K562 (cell line): ENCODE measurements around the gene CASP7. TPM values are rescaled to one million over a fixed set of nuclear protein-coding genes. Genes with fewer than 3 reads are reported as not detected.

Source experiments
- ARNT ChIP-seq, 2 experiments: fragments of 450-650 bp; IDR thresholded peaks; 2 replicates each; pipeline ENCODE4 v1.6.1; 2016; ENCODE audit warnings: mild to moderate bottlenecking in 1 of 2
- CHD7 ChIP-seq: fragments of 200-600 bp; sonication (generic); IDR thresholded peaks from one replicate; pipeline ENCODE4 v1.6.1; 2012; ENCODE audit warnings: mild to moderate bottlenecking, low read depth, low read length, inconsistent platforms
- HSF4 ChIP-seq: fragments of 250-450 bp; sonication (Bioruptor Pico); IDR thresholded peaks from 2 replicates; pipeline ENCODE4 v2.1.2; 2022; ENCODE audit warnings: mild to moderate bottlenecking, moderate library complexity, borderline replicate concordance
- POLR2G ChIP-seq: fragments of 200-400 bp; formaldehyde crosslinking; IDR thresholded peaks from 2 replicates; pipeline ENCODE4 v1.6.1; 2017; ENCODE audit warnings: low read depth, mild to moderate bottlenecking, antibody characterized with exemption, low read length, moderate library complexity
- ZNF23 ChIP-seq: fragments of 250-450 bp; sonication (Bioruptor Pico); IDR thresholded peaks from 2 replicates; pipeline ENCODE4 v1.4.0; 2020; ENCODE audit warnings: mild to moderate bottlenecking
- ZNF318 ChIP-seq, 2 experiments: fragments of 450-650 bp; IDR thresholded peaks; 2 replicates each; pipeline ENCODE4 v1.6.1; 2016; ENCODE audit warnings: mild to moderate bottlenecking in 2 of 2, borderline replicate concordance in 1 of 2, low read depth in 1 of 2, moderate library complexity in 1 of 2
- polyA plus RNA-seq, 8 experiments: library from polyadenylated mRNA; depleted of rRNA in 4 of 8; stranded (reverse) in 5 of 8; unstranded in 3 of 8; fragments of >200 nt; fragmentation: Nextera tagmentation in 2 of 8; fragmentation: Illumina TruSeq in 1 of 8; extraction: Ambion mirVana in 2 of 8; extraction: Trizol in 1 of 8; gene quantifications; 2 replicates each; pipeline versions ENCODE4 v1.2.1 to v1.2.3, GENCODE V29; 2011 to 2014; ENCODE audit warnings: inconsistent platforms in 1 of 8, missing spikeins in 1 of 8
- total RNA-seq, 7 experiments: library from RNA; depleted of rRNA in 6 of 7; stranded (reverse); fragments of >200 nt in 6 of 7; fragmentation: Illumina TruSeq in 2 of 7; extraction: Trizol in 2 of 7; gene quantifications; 2 replicates each; pipeline versions ENCODE4 v1.2.1 to v1.2.3, GENCODE V29; 2011 to 2021; ENCODE audit warnings: low replicate concordance in 1 of 7

Gene CASP7
- total and polyA plus RNA-seq, 9 of the 15 experiments (the other 6 are each of a cell fraction or from before 2014, with no cell fraction given): 2.2 to 23.3 (median 9.0) TPM

- TF ChIP-seq ZNF318 (IDR thresholded peaks at IDR 0.05; ENCODE audit: borderline replicate concordance in 1 of 2, low read depth in 1 of 2) (no peak), CHD7 (no peak), ZNF23 (CRISPR knock-in tag) (no peak), ARNT (IDR thresholded peaks at IDR 0.05) (no peak), POLR2G (no peak), HSF4 (CRISPR knock-in tag) (no peak)
Observed at GRCh38 chr10:113754125-113754524, 74.4 kb downstream of the CASP7 start (continued).
